ENCODE measurements around the gene SNCA. TPM values are rescaled to one million over a fixed set of nuclear protein-coding genes. Genes with fewer than 3 reads are reported as not detected.

Gene SNCA
- total and polyA plus RNA-seq, 12 donors: 1.5 to 28.6 (median 4.7) TPM; not detected in 1

DNA sequence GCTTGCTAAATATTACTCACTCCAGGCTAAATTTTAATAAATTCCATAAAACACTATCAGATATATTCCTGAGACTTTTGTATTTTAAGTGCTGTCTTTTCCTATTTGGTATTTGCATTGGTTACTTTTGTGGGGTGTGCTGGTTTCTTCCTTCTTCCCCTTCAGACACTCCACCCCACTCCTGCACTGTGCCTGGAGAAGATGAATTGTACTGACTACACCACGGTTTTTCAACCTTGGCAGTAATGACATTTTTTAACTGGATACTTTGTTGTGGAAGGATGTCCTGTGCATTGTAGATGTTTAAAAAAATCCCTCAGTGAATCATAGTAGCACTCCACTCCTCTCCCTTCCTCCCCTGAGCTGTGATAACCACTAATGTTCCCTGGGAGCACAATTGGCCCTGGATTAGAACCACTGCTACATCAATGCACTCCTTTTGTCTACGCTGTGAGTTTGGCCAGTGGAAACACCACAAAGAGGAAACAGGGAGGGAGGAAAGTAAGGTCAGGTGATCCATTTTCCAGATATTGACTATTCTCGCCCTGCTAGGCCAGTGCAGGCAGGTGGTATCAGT lies 36.3 kb downstream of the SNCA start:
- no peak for TF ChIP-seq POLR2A (IDR thresholded peaks at IDR 0.05)
- TF ChIP-seq, protein P1, sequence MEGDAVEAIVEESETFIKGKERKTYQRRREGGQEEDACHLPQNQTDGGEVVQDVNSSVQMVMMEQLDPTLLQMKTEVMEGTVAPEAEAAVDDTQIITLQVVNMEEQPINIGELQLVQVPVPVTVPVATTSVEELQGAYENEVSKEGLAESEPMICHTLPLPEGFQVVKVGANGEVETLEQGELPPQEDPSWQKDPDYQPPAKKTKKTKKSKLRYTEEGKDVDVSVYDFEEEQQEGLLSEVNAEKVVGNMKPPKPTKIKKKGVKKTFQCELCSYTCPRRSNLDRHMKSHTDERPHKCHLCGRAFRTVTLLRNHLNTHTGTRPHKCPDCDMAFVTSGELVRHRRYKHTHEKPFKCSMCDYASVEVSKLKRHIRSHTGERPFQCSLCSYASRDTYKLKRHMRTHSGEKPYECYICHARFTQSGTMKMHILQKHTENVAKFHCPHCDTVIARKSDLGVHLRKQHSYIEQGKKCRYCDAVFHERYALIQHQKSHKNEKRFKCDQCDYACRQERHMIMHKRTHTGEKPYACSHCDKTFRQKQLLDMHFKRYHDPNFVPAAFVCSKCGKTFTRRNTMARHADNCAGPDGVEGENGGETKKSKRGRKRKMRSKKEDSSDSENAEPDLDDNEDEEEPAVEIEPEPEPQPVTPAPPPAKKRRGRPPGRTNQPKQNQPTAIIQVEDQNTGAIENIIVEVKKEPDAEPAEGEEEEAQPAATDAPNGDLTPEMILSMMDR (IDR thresholded peaks at IDR 0.05): no peak
- Histone ChIP-seq H3K36me3 (replicated peaks in 1 of 2) (no peaks in the 10 kb centered on the region), H3K27me3 (no peaks in the 10 kb centered on the region), H3K4me3 (no peak overlapping the region), H3K4me1 (replicated peaks in 1 of 2) (no peaks in the 10 kb centered on the region), H3K9me3 (replicated peaks in 1 of 3) (no peaks in the 10 kb centered on the region), H3K27ac (no peak overlapping the region)
- 63 to 71% (median 69%) methylated on average over 3 of the region's 3 CpGs for WGBS, 4 donors
- intact Hi-C loops (cut with DNase I): no loop called here
- no peak for DNase-seq

DNA sequence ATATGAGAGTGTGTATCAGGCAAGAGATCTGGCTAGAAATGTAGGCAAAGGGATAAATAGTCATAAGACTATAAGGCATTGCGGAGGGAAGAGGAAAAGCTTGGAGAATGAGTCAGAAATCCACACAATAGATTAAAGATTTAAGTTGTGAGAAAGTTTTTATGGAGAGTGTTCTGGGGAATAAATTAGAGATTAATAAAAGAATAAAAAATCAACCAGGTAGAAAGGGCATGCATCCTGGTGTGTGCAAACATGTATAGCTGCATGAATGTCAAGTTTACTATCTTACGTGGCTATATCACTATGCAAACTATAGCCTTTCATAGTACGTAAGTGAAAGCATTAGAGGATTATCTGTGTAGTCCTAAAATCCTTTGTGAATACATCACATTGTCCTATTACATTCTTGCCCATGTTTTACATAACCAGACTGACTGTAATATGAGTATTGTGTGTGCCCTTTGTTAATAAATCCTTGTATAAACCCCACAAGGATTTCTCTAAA lies 36.9 kb downstream of the SNCA start:
- Histone ChIP-seq H3K27ac (no peak overlapping the region), H3K4me1 (replicated peaks in 1 of 2) (no peaks in the 10 kb centered on the region), H3K4me3 (no peak overlapping the region), H3K36me3 (replicated peaks in 1 of 2) (no peaks in the 10 kb centered on the region), H3K27me3 (no peaks in the 10 kb centered on the region), H3K9me3 (replicated peaks in 1 of 3) (no peaks in the 10 kb centered on the region)
- TF ChIP-seq, protein P1 (IDR thresholded peaks at IDR 0.05): no peak
- no peak for TF ChIP-seq POLR2A (IDR thresholded peaks at IDR 0.05)
- WGBS, 4 donors: 85 to 93% (median 90%) methylated on average over 3 of the region's 3 CpGs
- intact Hi-C loops (cut with DNase I): no loop called here
- no peak for DNase-seq

DNA sequence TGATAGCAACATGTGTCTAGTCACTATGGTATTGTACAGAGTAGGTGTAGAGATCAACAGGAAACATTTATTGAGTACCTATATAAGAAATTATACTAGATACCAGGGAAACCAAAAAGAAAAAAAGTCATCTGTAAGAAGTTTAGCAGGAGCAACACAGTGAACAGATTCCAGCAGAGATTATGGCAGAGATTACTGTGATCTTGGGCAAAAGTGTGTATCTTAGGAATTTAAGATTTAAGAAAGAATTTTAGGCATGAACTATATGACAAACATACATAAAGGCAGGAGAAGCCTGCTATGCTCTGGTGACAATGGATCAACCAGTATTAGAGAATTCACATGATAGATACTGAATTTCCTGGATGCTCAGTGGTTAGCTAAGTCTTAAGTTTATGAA lies 37.9 kb downstream of the SNCA start:
- Histone ChIP-seq H3K4me1 (replicated peaks in 1 of 2) (no peaks in the 10 kb centered on the region), H3K4me3 (no peak overlapping the region), H3K36me3 (replicated peaks in 1 of 2) (no peaks in the 10 kb centered on the region), H3K9me3 (replicated peaks in 1 of 3) (no peaks in the 10 kb centered on the region), H3K27me3 (no peaks in the 10 kb centered on the region), H3K27ac (no peak overlapping the region)
- no peak for TF ChIP-seq POLR2A (IDR thresholded peaks at IDR 0.05)
- TF ChIP-seq, protein P1 (IDR thresholded peaks at IDR 0.05): no peak
- no peak for DNase-seq
- intact Hi-C loops (cut with DNase I): no loop called here

DNA sequence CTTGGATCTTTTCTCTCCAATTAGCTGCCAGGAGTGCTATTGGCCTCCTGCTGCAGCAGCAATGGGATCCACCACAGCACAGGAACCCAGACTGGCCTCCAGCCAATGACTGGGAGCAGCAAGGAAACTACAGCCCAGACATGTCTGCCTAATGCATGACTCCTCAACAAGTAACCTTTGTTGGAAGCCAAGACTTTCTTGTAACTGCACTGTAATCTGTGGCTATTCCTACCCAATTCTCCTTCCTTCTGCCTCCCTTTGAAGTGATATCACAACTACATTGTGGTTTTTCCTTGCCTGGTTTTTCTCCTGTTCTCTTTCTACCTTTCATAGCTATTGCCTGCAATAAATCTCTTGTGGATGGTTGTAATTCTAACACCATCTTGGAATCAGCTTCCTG lies 39.8 kb downstream of the SNCA start:
- Histone ChIP-seq H3K27me3 (no peaks in the 10 kb centered on the region), H3K36me3 (replicated peaks in 1 of 2) (no peaks in the 10 kb centered on the region), H3K4me3 (no peak overlapping the region), H3K27ac (no peak overlapping the region), H3K9me3 (replicated peaks in 1 of 3) (no peaks in the 10 kb centered on the region), H3K4me1 (replicated peaks in 1 of 2) (no peaks in the 10 kb centered on the region)
- DNase-seq: peak in 2 of 7 donors; percentile 6 to 16
- TF ChIP-seq, protein P1 (IDR thresholded peaks at IDR 0.05): no peak
- no peak for TF ChIP-seq POLR2A (IDR thresholded peaks at IDR 0.05)
- intact Hi-C loops (cut with DNase I): no loop called here
